B cell (primary cell): ENCODE results near the gene GOLGB1. TPM values are rescaled to one million over a fixed set of nuclear protein-coding genes. Genes with fewer than 3 reads are reported as not detected.

Experiments used
- ATAC-seq: fragments of 200-7000 bp; cut with Tn5 transposase; one replicate; pipeline ENCODE4 v1.10.0; 2021; ENCODE audit warnings: low read depth, mild to moderate bottlenecking, moderate number of reproducible peaks, moderate library complexity
- CTCF ChIA-PET: fragments of 350-600 bp; sonication (Branson Sonifier 250); formaldehyde crosslinking; loops from one replicate; lab custom pipeline; 2021; ENCODE audit warnings: antibody characterized with exemption, inconsistent platforms; lab: Charles Lee
- POLR2A ChIA-PET: fragments of 350-600 bp; sonication (Branson Sonifier 250); formaldehyde crosslinking; loops from one replicate; lab custom pipeline; 2021; ENCODE audit warnings: antibody characterized with exemption; lab: Charles Lee
- DNase-seq: peaks from one replicate; pipeline ENCODE4 v3.0.0; 2013
- H2AFZ ChIP-seq: 2 replicates; pipeline ENCODE4 v1.6.1; 2012; ENCODE audit warnings: mild to moderate bottlenecking, low read depth, low read length; ENCODE audit not compliant: insufficient read depth, poor library complexity, severe bottlenecking
- H3K27ac ChIP-seq, 2 donors: 1 replicate in 1 of 2; 2 replicates in 1 of 2; pipeline ENCODE4 v1.5.1; 2012 to 2013; ENCODE audit warnings: low read length in 2 of 2, mild to moderate bottlenecking in 2 of 2, moderate library complexity in 1 of 2
- H3K27me3 ChIP-seq, 4 experiments: fragments of 200-600 bp in 1 of 4; sonication (generic) in 1 of 4; replicated peaks in 1 of 4; 1 replicate in 2 of 4; 2 replicates in 2 of 4; pipeline versions ENCODE4 v1.6.1 to v1.7.0; 2013 to 2016; ENCODE audit warnings: low read length in 3 of 4, mild to moderate bottlenecking in 2 of 4, mixed read lengths in 1 of 4, moderate library complexity in 1 of 4; ENCODE audit not compliant: insufficient read depth in 4 of 4, control insufficient read depth in 3 of 4; ENCODE audit errors: control extremely low read depth in 1 of 4
- H3K36me3 ChIP-seq, 2 experiments: replicated peaks in 1 of 2; 1 replicate in 1 of 2; 2 replicates in 1 of 2; pipeline versions ENCODE4 v1.6.1 to v1.7.1; 2013; ENCODE audit warnings: low read length in 1 of 2; ENCODE audit not compliant: insufficient read depth in 2 of 2, control insufficient read depth in 1 of 2; ENCODE audit errors: control extremely low read depth in 1 of 2, extremely low read depth in 1 of 2
- H3K4me1 ChIP-seq, 2 donors: fragments of 200-600 bp in 1 of 2; sonication (generic) in 1 of 2; 1 replicate in 1 of 2; 2 replicates in 1 of 2; pipeline versions ENCODE4 v1.5.1 to v1.6.1; 2013 to 2017; ENCODE audit warnings: low read length in 2 of 2; ENCODE audit not compliant: control insufficient read depth in 2 of 2, insufficient read depth in 2 of 2
- H3K4me2 ChIP-seq: replicated peaks from 2 replicates; pipeline ENCODE3; 2012; ENCODE audit warnings: mild to moderate bottlenecking, low read depth, low read length; ENCODE audit not compliant: poor library complexity, severe bottlenecking
- H3K4me3 ChIP-seq, 5 experiments: fragments of 200-600 bp in 1 of 5; sonication (generic) in 1 of 5; 1 replicate in 3 of 5; 2 replicates in 2 of 5; pipeline versions ENCODE4 v1.5.1 to v1.7.0; 2011 to 2016; ENCODE audit warnings: low read length in 4 of 5, mild to moderate bottlenecking in 4 of 5, low read depth in 2 of 5, control low read depth in 1 of 5, moderate library complexity in 1 of 5; ENCODE audit not compliant: insufficient read depth in 1 of 5; ENCODE audit errors: control extremely low read depth in 1 of 5, extremely low read depth in 1 of 5
- H3K79me2 ChIP-seq: fragments of 200-600 bp; sonication (generic); one replicate; pipeline ENCODE4 v1.6.0; 2016; ENCODE audit warnings: low read length; ENCODE audit not compliant: control insufficient read depth, insufficient read depth
- H3K9ac ChIP-seq: fragments of 200-600 bp; sonication (generic); 2 replicates; pipeline ENCODE4 v1.6.1; 2017; ENCODE audit warnings: mild to moderate bottlenecking, low read length, moderate library complexity
- H3K9me3 ChIP-seq, 3 donors: one replicate each; pipeline versions ENCODE4 v1.6.1 to v1.7.1; 2013; ENCODE audit warnings: low read length in 2 of 3; ENCODE audit not compliant: control insufficient read depth in 2 of 3, insufficient read depth in 1 of 3; ENCODE audit errors: control extremely low read depth in 1 of 3
- H4K20me1 ChIP-seq: 2 replicates; pipeline ENCODE4 v1.6.0; 2012; ENCODE audit warnings: mild to moderate bottlenecking, low read length; ENCODE audit not compliant: insufficient read depth, control insufficient read depth, poor library complexity, severe bottlenecking
- H3K27ac Mint-ChIP-seq: one replicate; pipeline ENCODE4 v1.8.0; 2021; ENCODE audit warnings: mixed read lengths
- H3K27me3 Mint-ChIP-seq: one replicate; pipeline ENCODE4 v1.8.0; 2021; ENCODE audit warnings: mixed read lengths
- H3K4me1 Mint-ChIP-seq: one replicate; pipeline ENCODE4 v1.8.0; 2021; ENCODE audit warnings: mixed read lengths
- H3K4me3 Mint-ChIP-seq: one replicate; pipeline ENCODE4 v1.8.0; 2021; ENCODE audit warnings: mixed read lengths
- H3K9me3 Mint-ChIP-seq: one replicate; pipeline ENCODE4 v1.8.0; 2022; ENCODE audit warnings: mixed read lengths; ENCODE audit not compliant: insufficient read depth
- CTCF ChIP-seq: fragments of 200-600 bp; IDR thresholded peaks from one replicate; pipeline ENCODE4 v1.8.0; 2022; ENCODE audit warnings: antibody characterized with exemption, mild to moderate bottlenecking
- EZH2 ChIP-seq: IDR thresholded peaks from 2 replicates; pipeline ENCODE4 v1.6.1; 2012; ENCODE audit warnings: borderline replicate concordance, low read depth, mild to moderate bottlenecking, moderate library complexity, low read length; ENCODE audit not compliant: insufficient read depth, poor library complexity, severe bottlenecking
- WGBS: methylation state at CpG from one replicate; pipeline ENCODE4 v1.1.5; 2013; ENCODE audit warnings: missing lambda C conversion rate; ENCODE audit not compliant: insufficient coverage; 5-methylcytosine and 5-hydroxymethylcytosine counted together
- intact Hi-C: fragments of 100-400 bp; cut with micrococcal nuclease; formaldehyde crosslinking; loops from one replicate; pipeline ENCODE4 v1.10.0; 2022
- polyA plus RNA-seq: library from polyadenylated mRNA; depleted of rRNA; stranded (reverse); fragments of >200 nt; gene quantifications from 2 replicates; pipeline ENCODE4 v1.2.3, GENCODE V29; 2012
- total RNA-seq, 2 donors: library from RNA; stranded (reverse); fragments of 120-200 nt in 1 of 2; gene quantifications; 1 replicate in 1 of 2; 2 replicates in 1 of 2; pipeline versions ENCODE4 v1.2.3 to v1.2.4, GENCODE V29; 2013 to 2022

The GOLGB1 gene
- total and polyA plus RNA-seq, 2 donors (not counting 1 experiment from before 2014, with no cell fraction given) = 6.2 to 58.7 TPM

DNA sequence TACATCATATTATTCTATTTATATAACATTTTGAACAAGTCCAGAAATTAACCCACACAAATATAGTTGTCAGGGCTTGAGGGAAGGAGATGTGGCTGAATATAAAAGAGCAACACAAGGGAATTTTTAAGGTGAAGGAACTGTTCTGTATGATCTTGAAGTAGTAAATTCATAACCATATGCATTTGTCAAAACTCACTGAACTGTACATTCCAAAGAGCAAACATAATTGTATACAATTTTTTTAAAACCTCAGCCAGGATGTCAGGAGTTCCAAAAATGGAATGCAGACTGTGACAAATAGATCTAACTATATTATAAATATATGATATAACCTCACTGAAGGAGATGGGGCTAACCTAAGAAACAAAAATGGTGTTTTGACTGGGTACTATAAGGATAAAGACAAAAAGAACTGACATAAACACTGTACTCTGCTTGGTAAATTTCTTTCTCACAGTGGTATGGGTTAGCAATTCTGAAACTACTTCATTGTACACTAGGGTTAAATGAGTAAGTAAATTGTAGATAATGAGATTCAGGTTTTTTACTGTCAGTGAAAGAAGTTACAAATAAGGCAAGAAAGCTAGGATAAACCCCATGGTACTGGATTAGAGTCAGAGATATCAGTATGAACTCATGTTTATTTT lies 14.4 kb downstream of the GOLGB1 start:
- Histone ChIP-seq H3K4me3 (no peak overlapping the region), H3K4me1 (peaks cover 0 to 3% of the 10 kb centered on the region in 2 donors), H3K9me3 (no peaks in the 10 kb centered on the region), H3K4me2 (no peak overlapping the region), H3K27ac (no peak overlapping the region), H2AFZ (no peak overlapping the region), H3K79me2 (peaks cover 81% of the 10 kb centered on the region), H3K36me3 (peaks cover 0 to 8% of the 10 kb centered on the region in 2 experiments), H4K20me1 (no peaks in the 10 kb centered on the region), H3K9ac (no peak overlapping the region), H3K27me3 (no peaks in the 10 kb centered on the region)
- no peak overlapping the region for H3K4me3 Mint-ChIP-seq
- intact Hi-C loops = no loop called here
- H3K27ac Mint-ChIP-seq = no peak overlapping the region
- H3K27me3 Mint-ChIP-seq = no peaks in the 10 kb centered on the region
- peaks cover 41% of the 10 kb centered on the region for H3K4me1 Mint-ChIP-seq
- H3K9me3 Mint-ChIP-seq = no peaks in the 10 kb centered on the region
- CTCF ChIA-PET = no interaction called here
- no peak for DNase-seq
- POLR2A ChIA-PET = no interaction called here
- no peak for ATAC-seq
- TF ChIP-seq EZH2 (no peak), CTCF (no peak)

DNA sequence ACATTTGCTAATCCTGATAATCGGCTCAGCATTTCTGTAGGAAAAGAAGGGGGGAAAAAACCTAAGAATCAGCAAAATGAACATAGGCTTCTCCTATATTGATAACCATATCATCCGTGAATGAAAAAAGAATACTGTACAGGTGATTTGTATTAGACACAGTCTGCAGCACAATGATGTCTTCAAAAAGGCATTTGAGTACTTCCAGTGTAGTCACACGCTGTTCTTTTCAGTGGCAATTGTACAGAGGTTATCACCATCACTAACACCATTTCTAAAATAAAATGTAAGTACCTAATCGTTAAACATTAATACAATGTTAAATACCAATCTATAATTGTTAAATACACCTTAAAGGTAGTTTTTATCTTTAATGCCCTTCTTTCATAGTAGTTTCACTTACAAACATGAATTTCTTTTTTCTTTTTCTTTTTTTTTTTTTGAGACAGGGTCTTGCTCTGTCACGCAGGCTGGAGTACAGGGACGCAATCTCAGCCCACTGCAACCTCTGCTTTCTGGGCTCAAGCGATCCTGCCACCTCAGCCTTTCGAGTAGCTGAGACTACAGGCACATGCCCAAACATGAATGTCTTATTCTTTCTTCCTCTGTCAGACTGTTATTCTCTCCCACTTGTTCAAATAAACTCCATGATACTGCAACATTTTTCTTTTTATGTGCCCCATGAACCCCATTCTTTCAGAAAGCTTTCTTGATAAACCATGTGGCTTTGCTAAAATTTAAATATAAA lies 18.4 kb downstream of the GOLGB1 start:
- H3K79me2 ChIP-seq = peaks cover 44% of the 10 kb centered on the region
- H3K4me3 Mint-ChIP-seq = no peak overlapping the region
- no peak overlapping the region for H3K4me2 ChIP-seq
- no peaks in the 10 kb centered on the region for H3K4me1 ChIP-seq
- ATAC-seq (no peak), DNase-seq (no peak)
- H3K27ac Mint-ChIP-seq = no peak overlapping the region
- POLR2A ChIA-PET = no interaction called here
- no peaks in the 10 kb centered on the region for H3K9me3 ChIP-seq
- no peak overlapping the region for H3K4me3 ChIP-seq
- H3K36me3 ChIP-seq = peaks cover 13 to 24% of the 10 kb centered on the region in 2 experiments
- no peaks in the 10 kb centered on the region for H3K27me3 Mint-ChIP-seq
- H3K9ac ChIP-seq = no peak overlapping the region
- H4K20me1 ChIP-seq = no peaks in the 10 kb centered on the region
- H3K27me3 ChIP-seq = no peaks in the 10 kb centered on the region
- no peak overlapping the region for H3K27ac ChIP-seq
- TF ChIP-seq EZH2 (no peak), CTCF (no peak)
- 95% methylated on average over 4 of the region's 8 CpGs for WGBS
- CTCF ChIA-PET = no interaction called here
- no peak overlapping the region for H2AFZ ChIP-seq
- H3K4me1 Mint-ChIP-seq = peaks cover 15% of the 10 kb centered on the region
- H3K9me3 Mint-ChIP-seq = no peaks in the 10 kb centered on the region
- intact Hi-C loops = no loop called here
